ENCODE results near the gene LYG2.
A peak's percentile ranks its signal among the peaks of the same experiment; 100 is the strongest.
"Not testable (repeated sequence)": the region's sequence is repeated elsewhere in the genome, so short reads cannot be mapped to it uniquely, and the experiment has no call there.

LYG2 gene, protein sequence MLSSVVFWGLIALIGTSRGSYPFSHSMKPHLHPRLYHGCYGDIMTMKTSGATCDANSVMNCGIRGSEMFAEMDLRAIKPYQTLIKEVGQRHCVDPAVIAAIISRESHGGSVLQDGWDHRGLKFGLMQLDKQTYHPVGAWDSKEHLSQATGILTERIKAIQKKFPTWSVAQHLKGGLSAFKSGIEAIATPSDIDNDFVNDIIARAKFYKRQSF

DNA sequence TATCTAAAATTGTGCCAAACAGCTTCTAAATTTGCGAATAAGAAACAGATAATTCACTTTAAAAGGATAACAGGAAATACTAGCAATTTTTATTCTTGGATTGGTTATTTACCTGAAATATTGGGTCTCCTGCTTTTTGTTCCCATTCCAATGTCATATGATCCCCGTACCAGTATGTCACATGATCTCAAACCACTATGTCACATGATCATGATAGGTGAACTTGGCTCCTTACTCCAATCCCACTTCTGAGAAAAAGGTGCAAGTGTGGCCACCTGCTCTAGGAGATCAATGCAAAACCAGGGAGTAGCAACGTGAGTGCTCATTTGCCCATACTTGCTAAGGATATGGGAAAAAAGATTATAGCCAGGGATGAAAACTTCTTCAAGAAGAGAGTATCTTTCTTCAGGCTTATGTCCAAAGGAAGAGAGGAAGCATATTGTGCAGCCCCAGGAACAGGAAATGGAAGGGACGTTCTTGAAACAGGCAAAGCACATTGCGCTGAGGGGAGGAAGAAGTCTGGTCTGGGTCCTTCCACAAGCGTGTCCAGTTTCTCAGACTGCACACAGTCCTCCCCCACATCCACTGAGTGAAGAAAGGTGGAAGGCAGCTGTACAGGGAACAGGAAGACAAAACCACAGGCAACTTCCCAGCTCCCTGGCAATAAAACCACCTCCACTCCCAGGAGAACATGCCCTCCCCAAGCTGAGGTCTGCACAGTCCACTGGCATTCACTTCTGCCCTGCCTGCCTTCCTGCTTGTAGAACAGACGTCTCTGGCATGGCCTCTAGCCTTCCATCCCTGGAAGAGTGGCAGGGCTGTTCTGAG is at the start of gene LYG2:
Gene LYG2, minus strand, starts transcription at position 176 of the 828 bp plus-strand sequence. CDS start 1,406 bp downstream, outside the sequence.
- no peak for DNase-seq (ENCODE audit: low read depth)

DNA sequence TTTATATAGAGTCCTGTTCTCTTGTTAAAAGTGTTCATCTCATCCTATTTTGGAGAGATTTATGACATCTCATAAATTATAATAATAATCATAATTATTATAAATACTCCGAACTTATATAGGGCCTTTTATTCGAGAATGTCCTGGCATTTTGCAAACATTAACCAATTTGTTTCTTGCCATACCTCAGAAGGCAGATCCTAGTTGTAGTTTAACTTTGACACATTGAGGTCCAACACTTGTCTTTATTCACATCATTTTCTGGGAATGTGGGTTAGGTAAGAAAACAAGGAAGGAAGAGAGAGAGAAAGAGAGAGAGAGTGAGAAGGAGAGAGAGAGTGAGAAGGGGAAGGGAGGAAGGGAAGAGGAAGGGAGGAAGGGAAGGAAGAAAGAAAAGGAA is 45.6 kb upstream of the LYG2 start, which contains the start of gene LYG1:
Gene LYG1, minus strand, starts transcription at position 101 of the 400 bp plus-strand sequence. CDS start 5,527 bp downstream, outside the sequence.
- not testable (repeated sequence) for DNase-seq (ENCODE audit: low read depth)

DNA sequence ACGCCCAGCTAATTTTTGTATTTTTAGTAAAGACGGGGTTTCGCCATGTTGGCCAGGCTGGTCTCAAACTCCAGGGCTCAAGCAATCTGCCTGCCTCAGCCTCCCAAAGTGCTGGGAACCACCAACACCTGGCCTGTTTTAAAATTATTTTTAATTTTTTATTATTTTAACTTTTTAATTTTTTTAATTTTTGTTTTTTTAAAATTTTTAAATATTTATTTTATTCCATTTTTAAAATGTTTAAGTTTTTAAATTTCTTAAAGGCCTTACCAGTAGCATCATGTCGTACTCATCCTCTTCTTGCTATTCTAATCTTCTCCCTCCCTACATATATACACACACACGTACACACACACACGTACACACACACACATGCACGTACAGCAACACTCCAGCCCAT is 44.1 kb upstream of the LYG2 start:
- DNase-seq (ENCODE audit: low read depth): no peak

DNA sequence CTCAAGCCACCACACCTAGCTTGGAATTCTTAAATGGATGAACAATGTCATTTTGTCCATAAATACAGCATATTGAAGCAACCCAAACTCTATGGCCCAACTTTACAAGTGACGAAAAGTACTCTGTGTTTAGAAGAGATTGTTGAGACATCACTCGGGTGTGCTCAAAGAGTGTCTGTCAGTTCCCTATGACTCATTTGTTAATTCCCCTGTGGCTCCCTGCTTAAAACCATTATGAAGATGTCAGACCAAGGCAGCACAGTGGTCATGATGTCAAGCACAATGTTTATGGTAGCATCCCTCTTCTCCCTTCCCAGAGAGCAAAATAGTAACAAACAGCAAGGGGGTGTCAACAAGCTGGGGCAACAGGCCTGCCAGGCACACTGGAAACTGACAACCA is 42.5 kb upstream of the LYG2 start:
- peak; percentile 5 for DNase-seq (ENCODE audit: low read depth)

DNA sequence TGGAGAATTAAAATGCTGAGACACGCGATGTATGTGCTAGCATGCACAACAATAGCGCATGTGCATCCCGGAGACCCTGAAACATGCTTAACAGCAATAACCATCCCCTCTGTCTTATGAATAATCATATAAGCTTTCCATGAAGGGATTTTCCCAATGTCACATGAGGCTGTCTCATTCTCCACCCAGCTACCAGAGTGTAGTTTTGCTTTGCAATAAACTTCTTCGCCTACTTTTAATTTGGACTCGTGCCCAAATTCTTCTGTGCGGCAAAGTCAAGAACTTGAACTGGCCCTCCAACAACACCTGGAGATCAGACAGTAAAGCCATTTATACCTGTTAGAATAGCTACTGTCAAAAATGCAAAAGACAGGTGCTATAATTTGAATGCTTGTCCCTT is 30.1 kb upstream of the LYG2 start:
- no peak for DNase-seq (ENCODE audit: low read depth)

DNA sequence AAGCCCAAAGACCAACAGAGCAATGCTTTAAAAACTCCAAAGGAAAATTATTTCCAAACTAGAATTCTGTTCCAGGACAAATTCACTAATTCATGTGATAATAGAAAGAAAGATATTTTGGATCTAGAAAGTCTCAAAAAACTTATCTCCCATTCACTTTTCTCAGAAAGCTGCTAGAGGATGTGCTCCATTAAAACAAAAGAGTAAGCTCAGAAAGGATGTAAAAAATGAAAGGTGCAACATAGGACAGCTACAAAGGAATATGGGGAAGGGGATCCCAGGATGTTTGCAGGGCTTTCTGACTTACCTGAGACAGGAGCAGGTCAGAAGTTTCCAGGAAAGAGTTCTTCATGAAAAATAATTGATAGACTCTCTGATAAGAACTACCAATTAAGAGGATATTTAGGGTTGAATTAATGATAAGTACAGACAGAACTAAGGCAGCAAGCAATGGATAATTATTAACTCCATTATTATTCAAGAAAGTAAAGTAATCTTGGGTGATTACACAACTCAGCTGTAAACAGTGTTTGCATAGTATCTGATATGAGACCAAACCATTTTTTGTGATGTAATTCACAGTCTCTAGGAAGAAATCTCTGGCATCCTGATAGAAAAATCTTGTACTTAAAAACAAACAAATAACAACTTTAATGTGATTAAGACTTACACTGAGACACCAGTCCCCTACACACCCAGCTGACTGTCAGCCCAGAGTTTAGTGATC is 24.7 kb upstream of the LYG2 start:
- DNase-seq (ENCODE audit: low read depth): no peak

DNA sequence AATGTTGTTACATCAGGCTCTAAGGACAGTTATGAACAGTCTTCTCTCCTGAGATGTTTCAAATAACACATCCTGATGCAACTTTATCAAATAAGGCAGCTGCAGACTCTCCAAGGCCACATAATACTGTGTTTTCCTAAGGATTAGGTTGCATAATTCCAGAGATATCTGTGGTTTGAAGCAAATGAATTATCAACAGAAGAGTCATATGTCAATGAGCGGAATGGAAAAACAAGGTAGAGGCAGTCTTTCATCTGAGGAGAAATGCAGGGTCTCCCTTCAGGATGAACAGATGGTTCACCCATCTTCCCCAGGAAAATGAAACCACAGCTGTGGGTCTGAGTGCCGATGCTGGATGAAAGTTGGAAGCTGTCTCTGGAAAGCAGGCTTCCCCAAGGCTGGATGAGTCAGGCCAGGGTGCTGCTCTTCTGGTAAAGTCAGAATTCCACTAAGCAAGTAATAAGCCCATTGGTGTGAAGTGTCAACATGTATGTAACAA is 23.4 kb upstream of the LYG2 start:
- DNase-seq (ENCODE audit: low read depth): peak; percentile 68

DNA sequence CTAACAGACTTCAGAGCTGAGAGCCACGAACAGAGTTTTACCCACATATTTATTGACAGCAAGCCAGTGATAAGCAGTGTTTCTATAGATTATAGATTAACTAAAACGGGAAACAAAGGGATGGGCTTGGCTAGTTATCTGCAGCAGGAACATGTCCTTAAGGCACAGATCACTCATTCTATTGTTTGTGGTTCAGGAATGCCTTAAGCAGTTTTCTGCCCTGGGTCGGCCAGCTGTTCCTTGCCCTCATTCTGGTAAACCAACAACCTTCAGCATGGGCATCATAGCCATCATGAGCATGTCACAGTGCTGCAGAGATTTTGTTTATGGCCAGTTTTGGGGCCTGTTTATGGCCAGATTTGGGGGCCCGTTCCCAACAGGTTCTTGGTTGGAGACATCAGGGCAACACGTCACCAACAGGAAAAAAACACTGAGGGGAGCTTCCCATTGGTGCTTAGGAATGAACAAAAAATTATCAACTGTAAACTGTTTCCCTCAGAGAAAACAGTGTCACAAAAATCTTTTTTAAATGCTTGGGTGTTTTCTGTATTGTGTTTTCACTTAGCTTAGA is 22.8 kb upstream of the LYG2 start:
- DNase-seq (ENCODE audit: low read depth): not testable (repeated sequence)

DNA sequence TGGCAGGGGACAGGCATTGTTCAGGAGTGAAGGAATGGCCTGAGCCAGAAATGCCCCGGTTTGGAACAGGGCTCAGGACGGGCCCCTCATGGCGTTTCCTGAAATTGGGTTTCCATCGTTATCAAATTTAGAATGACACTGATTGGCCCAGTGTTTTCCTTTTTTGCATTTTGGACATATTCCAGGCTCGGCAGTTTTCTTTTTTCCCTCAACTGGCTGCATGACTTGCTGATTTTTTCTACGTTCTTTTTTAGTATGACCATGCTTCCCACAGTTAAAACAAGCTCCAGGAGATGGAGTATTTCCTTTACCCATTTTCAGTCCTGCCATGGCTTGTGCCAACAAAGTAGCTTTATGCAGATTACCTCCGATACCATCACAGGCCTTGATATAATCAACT is 20.4 kb upstream of the LYG2 start:
- DNase-seq (ENCODE audit: low read depth): no peak

DNA sequence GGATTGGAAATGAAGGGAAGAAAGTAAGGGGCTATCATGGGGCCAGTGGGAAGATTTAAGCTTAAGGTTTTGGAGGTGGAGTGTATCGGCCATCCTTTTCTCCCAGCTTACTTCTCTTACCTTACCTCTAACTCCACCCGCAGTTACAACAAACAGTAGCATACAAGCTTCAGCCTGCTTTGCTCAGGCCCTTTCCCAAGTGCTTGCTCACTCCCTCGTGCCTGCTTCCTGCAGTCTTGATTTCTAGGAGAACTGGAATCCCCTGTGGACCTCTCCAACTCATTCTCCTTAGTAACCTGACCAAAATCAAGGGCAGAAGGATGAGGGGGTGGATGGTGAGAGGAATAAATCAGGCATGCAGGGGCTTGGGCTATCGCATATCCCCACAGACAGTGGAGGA is 5.8 kb upstream of the LYG2 start:
- DNase-seq (ENCODE audit: low read depth): no peak

DNA sequence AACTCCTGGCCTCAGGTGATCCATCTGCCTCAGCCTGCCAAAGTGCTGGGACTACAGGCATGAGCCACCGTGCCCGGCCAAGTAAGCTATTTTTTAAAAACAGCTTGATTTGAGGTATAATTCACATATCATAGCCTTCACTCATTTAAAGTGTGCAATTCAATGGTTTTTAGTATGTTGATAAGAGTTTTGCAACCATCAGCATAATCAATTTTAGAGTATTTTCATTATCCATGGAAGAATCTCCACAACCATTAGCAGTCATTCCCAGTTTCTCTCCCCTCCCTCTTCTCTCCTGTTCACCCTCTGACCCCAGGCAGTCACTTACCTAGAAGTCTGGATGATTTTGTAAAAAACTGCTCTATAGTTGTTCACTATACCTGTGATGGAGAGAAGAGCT is 4.7 kb upstream of the LYG2 start:
- no peak for DNase-seq (ENCODE audit: low read depth)

DNA sequence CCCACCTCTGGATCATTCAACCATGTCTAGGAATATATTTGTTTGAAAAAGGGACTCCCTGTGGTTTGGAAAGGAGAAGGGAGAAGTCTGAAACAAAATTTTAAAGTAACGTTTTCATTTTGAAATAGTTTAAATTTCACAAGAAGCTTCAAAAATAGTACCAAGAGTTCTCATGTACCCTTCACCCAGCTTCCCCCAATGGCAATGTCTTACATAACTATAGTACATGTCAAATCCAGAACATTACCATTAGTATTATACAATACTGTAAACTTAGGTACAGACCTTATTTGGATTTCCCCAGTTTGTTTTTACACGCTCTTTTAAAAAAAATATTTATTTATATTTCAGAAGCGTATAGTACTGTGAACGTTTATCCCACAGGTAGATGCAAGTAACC is 4.0 kb upstream of the LYG2 start:
- DNase-seq (ENCODE audit: low read depth): no peak

DNA sequence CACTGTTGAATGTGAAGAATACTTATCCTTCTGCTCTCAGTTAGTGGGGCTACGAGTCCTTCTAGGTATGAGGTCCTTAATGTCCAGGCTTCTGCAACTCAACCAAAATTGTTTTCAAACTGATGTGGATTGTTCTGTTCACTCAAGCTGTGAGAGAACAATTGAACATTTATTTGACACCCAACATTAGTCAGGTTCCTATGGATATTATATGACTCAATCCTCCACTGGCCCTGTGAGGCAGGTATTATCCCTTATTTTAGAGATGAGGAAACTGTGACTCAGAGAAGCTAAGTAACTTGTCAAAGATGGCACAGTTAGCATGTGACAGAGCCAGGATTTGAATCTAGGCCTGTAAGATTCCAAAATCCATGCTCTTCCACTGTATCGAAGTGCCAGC is 1.2 kb upstream of the LYG2 start:
- no peak for DNase-seq (ENCODE audit: low read depth)

DNA sequence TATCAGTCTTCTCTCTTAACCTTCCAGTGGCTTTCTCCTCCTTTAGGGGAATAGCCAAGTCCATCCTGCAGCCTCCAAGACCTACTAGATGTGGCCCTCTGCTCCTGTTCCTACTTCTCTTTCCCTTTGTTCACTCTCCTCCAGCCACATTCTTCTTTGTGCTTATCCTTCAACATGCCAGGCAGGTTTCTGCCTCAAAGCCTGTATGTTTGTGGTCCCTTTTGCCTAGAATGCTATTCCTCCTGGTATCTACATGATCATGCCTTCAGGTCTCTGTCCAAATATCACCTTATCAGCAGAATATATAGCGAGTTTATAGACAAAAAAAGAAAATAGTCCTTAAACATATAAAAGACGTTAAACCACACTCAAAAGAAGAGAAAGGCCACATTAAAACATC is 5.5 kb downstream of the LYG2 start:
- no peak for DNase-seq (ENCODE audit: low read depth)

DNA sequence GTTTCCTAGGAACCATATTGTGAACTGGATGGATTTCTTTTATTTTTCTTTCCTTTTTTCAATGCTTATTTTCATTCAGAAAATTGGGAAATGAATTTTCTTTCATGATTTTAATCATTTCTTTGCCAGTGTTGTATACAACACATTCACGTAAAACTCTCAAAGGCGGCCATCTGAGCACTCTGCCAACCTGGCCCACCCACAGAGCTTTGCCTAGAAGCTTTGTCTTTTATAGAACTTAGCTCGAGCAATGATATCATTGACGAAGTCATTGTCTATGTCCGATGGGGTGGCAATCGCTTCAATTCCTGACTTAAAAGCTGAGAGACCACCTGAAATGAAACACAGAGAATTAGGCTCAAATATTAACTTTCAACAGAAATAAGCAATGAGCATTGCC is 13.3 kb downstream of the LYG2 start:
- no peak for DNase-seq (ENCODE audit: low read depth)

DNA sequence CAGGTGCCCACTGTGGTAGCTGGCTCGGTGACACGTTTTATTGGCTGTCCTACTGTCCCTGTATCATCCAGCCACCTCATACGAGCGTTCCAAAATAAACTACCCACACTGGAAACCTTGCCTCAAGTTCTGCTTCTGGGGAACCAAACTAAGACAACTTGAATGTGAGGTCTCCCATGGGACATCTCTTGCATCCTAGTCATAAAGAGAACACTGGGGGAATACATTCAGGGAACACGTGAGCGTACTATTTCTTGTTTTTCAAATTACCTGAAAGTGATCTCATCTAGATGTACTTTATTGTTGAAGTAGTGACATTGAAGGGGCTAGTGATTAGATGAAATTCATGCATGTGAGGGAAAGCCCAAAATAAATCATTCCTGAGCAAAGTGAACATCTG is 15.0 kb downstream of the LYG2 start:
- DNase-seq (ENCODE audit: low read depth): no peak

DNA sequence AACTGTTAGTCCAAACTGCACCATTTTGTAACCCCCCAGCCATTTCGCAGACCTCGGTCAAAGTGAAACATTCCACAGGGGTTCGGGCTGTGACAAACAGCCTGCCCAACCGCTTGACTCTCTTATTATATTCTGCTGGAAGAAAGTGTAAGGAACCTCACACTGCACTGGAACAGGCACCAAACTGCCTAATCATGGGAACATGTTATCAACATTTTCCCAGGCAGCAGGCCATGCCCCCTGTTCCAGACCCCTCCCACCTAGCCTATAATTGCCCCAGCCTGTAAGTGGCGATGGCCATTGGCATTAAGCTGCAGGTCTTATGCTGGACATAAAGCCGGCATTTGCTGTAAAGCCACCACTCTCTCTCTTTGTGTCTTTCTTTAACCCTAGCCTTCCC is 16.9 kb downstream of the LYG2 start:
- DNase-seq (ENCODE audit: low read depth): no peak

DNA sequence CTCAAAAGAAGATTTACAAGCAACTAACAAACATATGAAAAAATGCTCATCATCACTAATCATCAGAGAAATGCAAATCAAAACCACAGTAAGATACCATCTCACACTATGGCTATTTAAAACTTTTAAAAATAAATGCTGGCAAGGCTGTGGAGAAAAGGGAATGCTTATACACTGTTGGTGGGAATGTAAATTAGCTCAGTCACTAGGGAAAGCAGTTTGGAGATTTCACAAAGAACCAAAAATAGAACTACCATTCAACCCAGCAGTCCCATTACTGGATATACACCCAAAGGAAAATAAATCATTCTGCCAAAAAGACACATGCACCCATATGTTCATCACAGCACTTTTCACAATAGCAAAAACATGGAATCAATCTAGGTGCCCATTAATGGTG is 22.3 kb downstream of the LYG2 start:
- not testable (repeated sequence) for DNase-seq (ENCODE audit: low read depth)

DNA sequence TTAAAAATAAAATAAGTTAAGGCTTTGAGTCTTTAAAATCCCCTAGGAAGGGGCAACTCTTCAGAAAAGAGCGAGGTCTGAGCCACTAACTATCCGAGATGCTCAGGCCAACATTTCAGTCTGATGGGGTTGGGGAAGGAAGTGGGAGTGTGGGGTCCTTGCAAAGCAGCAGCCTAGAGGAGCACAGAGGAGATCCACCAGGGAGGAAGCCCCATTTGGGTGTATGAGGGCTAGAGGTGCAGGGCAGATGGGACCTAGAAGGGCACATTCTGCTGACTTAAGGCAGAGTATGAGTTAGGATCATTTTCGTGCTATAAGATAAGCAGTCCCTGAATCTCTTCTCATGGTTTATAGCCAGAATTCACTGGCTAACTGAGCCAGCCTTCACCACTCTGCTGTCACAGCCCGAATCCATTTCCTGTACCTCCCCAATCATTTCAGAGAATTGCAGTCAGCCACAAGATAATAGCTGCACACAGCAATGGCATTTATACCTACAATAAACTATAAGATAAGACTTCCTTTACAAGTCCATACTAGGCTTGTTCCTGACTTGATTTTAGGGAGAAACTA is 37.5 kb downstream of the LYG2 start:
- DNase-seq (ENCODE audit: low read depth): no peak

DNA sequence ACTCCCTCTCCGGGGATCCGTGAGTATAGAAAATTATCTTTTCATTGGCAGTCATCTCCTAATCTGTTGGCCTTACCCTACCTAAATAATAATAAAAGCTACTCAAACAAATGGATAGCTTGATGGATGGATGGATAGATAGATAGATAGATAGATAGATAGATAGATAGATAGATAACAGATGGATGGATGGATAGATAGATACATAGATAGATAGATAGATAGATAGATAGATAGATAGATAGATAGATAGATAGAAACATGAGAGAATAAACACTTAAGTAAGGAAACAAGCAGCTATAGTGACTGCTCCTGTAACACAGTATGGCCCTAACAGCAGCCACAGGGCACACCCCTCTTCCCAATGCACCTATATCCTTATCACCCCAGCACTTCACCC is 39.4 kb downstream of the LYG2 start:
- no peak for DNase-seq (ENCODE audit: low read depth)

DNA sequence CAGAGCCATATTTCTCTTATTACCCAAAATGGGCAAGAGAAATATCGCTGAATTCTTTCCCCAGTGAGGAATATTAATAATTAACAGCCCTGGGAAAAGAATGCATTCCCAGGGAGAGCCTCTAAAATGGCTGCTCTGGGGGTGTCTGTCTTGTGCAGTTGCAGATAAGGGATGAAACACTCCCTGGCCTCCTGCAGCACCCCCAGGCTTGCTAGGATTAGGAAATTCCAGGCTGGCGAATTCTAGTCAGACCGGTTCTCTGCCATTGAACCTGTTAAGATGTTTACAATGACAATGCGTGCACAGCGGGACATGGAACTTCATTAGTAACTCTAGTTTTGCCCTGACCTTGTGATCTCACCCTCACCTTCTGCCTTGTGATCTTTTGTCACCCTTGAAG is 50.0 kb downstream of the LYG2 start:
- no peak for DNase-seq (ENCODE audit: low read depth)

All from fibroblast of the conjunctiva (primary cell).